Heart right ventricle (tissue), 16 donors: Measurements from ENCODE around the gene MBNL2. TPM values are rescaled to one million over a fixed set of nuclear protein-coding genes. Genes with fewer than 3 reads are reported as not detected.
A peak's percentile ranks its signal among the peaks of the same experiment; 100 is the strongest.

ENCODE experiments used
- ATAC-seq, 8 donors: fragments of 200-7000 bp; cut with Tn5 transposase; one replicate each; pipeline ENCODE4 v1.9.1; 2020; ENCODE audit warnings: mild to moderate bottlenecking in 8 of 8, moderate library complexity in 8 of 8, moderate number of reproducible peaks in 1 of 8
- DNase-seq, 2 donors: peaks; one replicate each; pipeline ENCODE4 v3.0.0-alpha.2; 2020
- H3K27ac ChIP-seq, 10 donors: fragments of 200-600 bp; sonication (generic) in 2 of 10; one replicate each; pipeline versions ENCODE4 v1.5.0 to v1.8.0; 2020 to 2022; ENCODE audit warnings: mild to moderate bottlenecking in 3 of 10
- H3K27me3 ChIP-seq, 7 donors: fragments of 200-600 bp; one replicate each; pipeline ENCODE4 v1.8.0; 2021 to 2022; ENCODE audit warnings: mild to moderate bottlenecking in 2 of 7
- H3K36me3 ChIP-seq, 9 donors: fragments of 200-600 bp; sonication (generic) in 1 of 9; one replicate each; pipeline versions ENCODE4 v1.5.0 to v1.8.0; 2020 to 2022; ENCODE audit warnings: mild to moderate bottlenecking in 2 of 9
- H3K4me1 ChIP-seq, 9 donors: fragments of 200-600 bp; sonication (generic) in 1 of 9; one replicate each; pipeline versions ENCODE4 v1.5.0 to v1.8.0; 2020 to 2022; ENCODE audit warnings: mild to moderate bottlenecking in 4 of 9
- H3K4me3 ChIP-seq, 10 donors: fragments of 200-600 bp; sonication (generic) in 2 of 10; one replicate each; pipeline versions ENCODE4 v1.5.0 to v1.8.0; 2020 to 2022; ENCODE audit warnings: mild to moderate bottlenecking in 7 of 10, moderate library complexity in 2 of 10
- H3K9me3 ChIP-seq, 11 donors: fragments of 200-600 bp in 10 of 11; sonication (generic) in 2 of 11; one replicate each; pipeline versions ENCODE4 v1.5.0 to v1.8.0; 2013 to 2022; ENCODE audit warnings: mild to moderate bottlenecking in 2 of 11, control low read depth in 1 of 11, moderate library complexity in 1 of 11
- CTCF ChIP-seq, 9 donors: fragments of 200-600 bp; sonication (generic) in 2 of 9; IDR thresholded peaks; one replicate each; pipeline versions ENCODE4 v1.5.0 to v1.8.0; 2021 to 2022; ENCODE audit warnings: antibody characterized with exemption in 9 of 9, mild to moderate bottlenecking in 5 of 9, moderate library complexity in 1 of 9
- WGBS, 2 donors: extraction: QIAGEN DNeasy Blood & Tissue Kit; methylation state at CpG; one replicate each; pipeline ENCODE4 v1.1.7; 2013; ENCODE audit warnings: inconsistent platforms in 1 of 2; 5-methylcytosine and 5-hydroxymethylcytosine counted together
- intact Hi-C, 10 donors: fragments of 100-400 bp; cut with DNase I; formaldehyde crosslinking; loops; one replicate each; pipeline versions ENCODE4 v1.11.1 to v1.14.2; 2022
- polyA plus RNA-seq, 2 donors: library from polyadenylated mRNA; stranded (reverse); fragments of 200-250 nt; gene quantifications; one replicate each; pipeline ENCODE4 v1.2.3, GENCODE V29; 2013
- total RNA-seq, 10 donors: library from RNA; stranded (reverse); fragmentation: NEBNext Ultra II Directional in 3 of 10; extraction: Animal tissue kit (Norgen Biotek cat#: 25700) in 3 of 10; gene quantifications; one replicate each; pipeline versions ENCODE4 v1.2.1 to v1.2.4, GENCODE V29; 2021 to 2023
- donor health status: Arrhythmogenic right ventricular cardiomyopathy.
- donor health status: ischemic (EF 13 %, LVEDD 7.1; RV severe dilation, severe dysfunction).
- donor health status: healthy with polysubstance abuse.
- donor health status: DM: no; HTN: yes; CAD: no.
- donor health status: DM: no; HTN: no; CAD: no.
- donor health status: ischemic (EF 25% LVEDD 6.9; RV normal size, moderate dysfunction).
- donor health status: ischemic (EF 25% LVEDD 5.7; RV mildly dilated, moderate dysfunction).
- donor health status: healthy.
- donor health status: DM: yes; HTN: yes; CAD: no.
- donor health status: Ischemic cardiomyopathy.
- donor health status: ischemic (EF 35%, LVEDD 5.7; RV mildly dilated, moderate dysfunction).
- donor health status: nonischemic (EF 11% LVEDD 7.7; RV severe dilation, severe dysfunction).
- donor health status: DM: yes; HTN: yes; CAD: no.
- donor health status: PGD.
- donor health status: ischemic (EF 29% LVEDD 5.4; RV normal size, mild dysfunction).
- donor health status: nonischemic (EF 23%, LVEDD 6.1; RV moderate dilation, normal function).

Gene MBNL2
- total and polyA plus RNA-seq, 12 donors, result 17.2 to 95.0 (median 83.2) TPM

- H3K27me3 ChIP-seq, result no peaks in the 10 kb centered on the region
- H3K4me3 ChIP-seq, result peak overlapping the region in 8 of 10 donors; percentile 64 to 98 (median 82)
- H3K36me3 ChIP-seq, result peaks cover 0 to 9% (median 0%) of the 10 kb centered on the region in 9 donors
- peaks cover 0 to 71% (median 57%) of the 10 kb centered on the region in 9 donors for H3K4me1 ChIP-seq
- TF ChIP-seq CTCF (IDR thresholded peaks at IDR 0.05), result no peak
- WGBS, 2 donors, result 18 to 24% methylated on average over 5 of the region's 5 CpGs
- DNase-seq (no peak), ATAC-seq (no peak)
- intact Hi-C loops, result loop anchor here in 5 of 10 donors (5.0 to 10.0 kb wide), 3 partner anchors 211 to 367 kb away; partner anchors contain the start of gene MBNL2 (in 4 of the 5)
- H3K9me3 ChIP-seq, result no peaks in the 10 kb centered on the region
- no peak overlapping the region for H3K27ac ChIP-seq
Measured at GRCh38 chr13:97435794-97436193, 213.7 kb downstream of the MBNL2 start.

- 76 to 84% methylated on average over 2 of the region's 2 CpGs for WGBS, 2 donors
- no peak overlapping the region for H3K27ac ChIP-seq
- peaks cover 0 to 71% (median 55%) of the 10 kb centered on the region in 9 donors for H3K4me1 ChIP-seq
- H3K36me3 ChIP-seq, result peaks cover 0 to 9% (median 0%) of the 10 kb centered on the region in 9 donors
- no peaks in the 10 kb centered on the region for H3K27me3 ChIP-seq
- H3K4me3 ChIP-seq, result peak overlapping the region in 6 of 10 donors; percentile 77 to 98 (median 84)
- DNase-seq, result no peak
- no peak for TF ChIP-seq CTCF (IDR thresholded peaks at IDR 0.05)
- H3K9me3 ChIP-seq, result no peaks in the 10 kb centered on the region
- ATAC-seq, result no peak
- intact Hi-C loops, result loop anchor here in 5 of 10 donors (5.0 to 10.0 kb wide), 3 partner anchors 212 to 365 kb away; partner anchors contain the start of gene MBNL2 (in 4 of the 5)
Measured at GRCh38 chr13:97436845-97437244, 214.7 kb downstream of the MBNL2 start.

- Histone ChIP-seq H3K36me3 (peaks cover 0 to 13% (median 0%) of the 10 kb centered on the region in 9 donors), H3K4me1 (peaks cover 0 to 68% (median 49%) of the 10 kb centered on the region in 9 donors), H3K4me3 (no peak overlapping the region), H3K27ac (no peak overlapping the region), H3K9me3 (no peaks in the 10 kb centered on the region), H3K27me3 (no peaks in the 10 kb centered on the region)
- ATAC-seq (no peak), DNase-seq (no peak)
- TF ChIP-seq CTCF (IDR thresholded peaks at IDR 0.05), result no peak
- intact Hi-C loops, result loop anchor here in 5 of 10 donors (5.0 to 10.0 kb wide), 3 partner anchors 213 to 365 kb away; partner anchors contain the start of gene MBNL2 (in 4 of the 5)
- WGBS, 2 donors, result 75% methylated on average over 2 of the region's 2 CpGs
Measured at GRCh38 chr13:97437729-97438128, 215.6 kb downstream of the MBNL2 start.

- H3K27me3 ChIP-seq, result no peaks in the 10 kb centered on the region
- peaks cover 0 to 68% (median 49%) of the 10 kb centered on the region in 9 donors for H3K4me1 ChIP-seq
- TF ChIP-seq CTCF (IDR thresholded peaks at IDR 0.05), result no peak
- WGBS, 2 donors, result 61 to 62% methylated on average over 3 of the region's 3 CpGs
- no peak overlapping the region for H3K4me3 ChIP-seq
- DNase-seq (no peak), ATAC-seq (no peak)
- no peak overlapping the region for H3K27ac ChIP-seq
- H3K36me3 ChIP-seq, result peaks cover 0 to 26% (median 0%) of the 10 kb centered on the region in 9 donors
- intact Hi-C loops, result loop anchor here in 5 of 10 donors (5.0 to 10.0 kb wide), 3 partner anchors 214 to 363 kb away; partner anchors contain the start of gene MBNL2 (in 4 of the 5)
- no peaks in the 10 kb centered on the region for H3K9me3 ChIP-seq
Measured at GRCh38 chr13:97438856-97439595, 216.9 kb downstream of the MBNL2 start.
